Neural cell (in vitro differentiated cells): ENCODE results near the gene CDKN2AIP. TPM values are rescaled to one million over a fixed set of nuclear protein-coding genes. Genes with fewer than 3 reads are reported as not detected.

Source experiments
- H2AFZ ChIP-seq: fragments of 200-600, 300-800 bp; sonication (generic), shearing (Covaris generic); 2 replicates; pipeline ENCODE4 v1.6.0; 2014; ENCODE audit warnings: low read depth, mild to moderate bottlenecking, antibody characterized with exemption, low read length, moderate library complexity
- H3F3A ChIP-seq: fragments of 200-600 bp; shearing (Covaris generic); 2 replicates; pipeline ENCODE4 v1.6.1; 2016; ENCODE audit warnings: mild to moderate bottlenecking, moderate library complexity, mixed read lengths, antibody characterized with exemption, low read length; ENCODE audit not compliant: insufficient read depth, poor library complexity, severe bottlenecking
- H3K27ac ChIP-seq: fragments of 200-600, 300-800 bp; sonication (generic), shearing (Covaris generic); 2 replicates; pipeline ENCODE4 v1.5.1; 2014; ENCODE audit warnings: mild to moderate bottlenecking, low read length, moderate library complexity
- H3K27me3 ChIP-seq: fragments of 300-800, 200-600 bp; sonication (generic), shearing (Covaris generic); 2 replicates; pipeline ENCODE4 v1.6.0; 2014; ENCODE audit warnings: mild to moderate bottlenecking, low read depth, low read length, moderate library complexity; ENCODE audit not compliant: insufficient read depth
- H3K36me3 ChIP-seq: fragments of 300-800, 200-600 bp; sonication (generic), shearing (Covaris generic); 2 replicates; pipeline ENCODE4 v1.5.1; 2014; ENCODE audit warnings: mild to moderate bottlenecking, antibody characterized with exemption, low read length, moderate library complexity; ENCODE audit not compliant: insufficient read depth
- H3K4me2 ChIP-seq: fragments of 300-800, 200-600 bp; sonication (generic), shearing (Covaris generic); 2 replicates; pipeline ENCODE4 v1.6.0; 2014; ENCODE audit warnings: mild to moderate bottlenecking, low read length
- H3K4me3 ChIP-seq: fragments of 300-800, 200-600 bp; sonication (generic), shearing (Covaris generic); 2 replicates; pipeline ENCODE4 v1.5.1; 2014; ENCODE audit warnings: mild to moderate bottlenecking, low read length, moderate library complexity
- H3K79me2 ChIP-seq: fragments of 200-600 bp; shearing (Covaris generic); replicated peaks from 2 replicates; pipeline ENCODE4 v1.6.0; 2014; ENCODE audit warnings: mild to moderate bottlenecking, low read length, moderate library complexity; ENCODE audit not compliant: insufficient read depth
- H3K9ac ChIP-seq: fragments of 300-800, 200-600 bp; sonication (generic), shearing (Covaris generic); 2 replicates; pipeline ENCODE4 v1.6.1; 2016; ENCODE audit warnings: mild to moderate bottlenecking, low read length, mixed read lengths
- H3K9me2 ChIP-seq: fragments of 200-600 bp; shearing (Covaris generic); 2 replicates; pipeline ENCODE4 v1.6.1; 2016; ENCODE audit warnings: mild to moderate bottlenecking, low read length, mixed read lengths; ENCODE audit not compliant: insufficient read depth
- H3K9me3 ChIP-seq: fragments of 200-600, 300-800 bp; sonication (generic), shearing (Covaris generic); 2 replicates; pipeline ENCODE4 v1.6.1; 2016; ENCODE audit warnings: mild to moderate bottlenecking, mixed run types, low read length, moderate library complexity, mixed read lengths
- H4K20me1 ChIP-seq: fragments of 200-600 bp; shearing (Covaris generic); 2 replicates; pipeline ENCODE4 v1.6.1; 2016; ENCODE audit warnings: mild to moderate bottlenecking, mixed run types; ENCODE audit not compliant: insufficient read depth
- EP300 ChIP-seq: fragments of 450-650 bp; conservative IDR thresholded peaks from 2 replicates; pipeline ENCODE4 v1.6.1; 2014; ENCODE audit warnings: antibody characterized with exemption, mild to moderate bottlenecking, moderate library complexity; ENCODE audit not compliant: poor library complexity, severe bottlenecking
- EZH2 ChIP-seq: fragments of 200-600, 300-800 bp; shearing (Covaris generic), sonication (generic); IDR thresholded peaks from 2 replicates; pipeline ENCODE4 v1.6.1; 2014; ENCODE audit warnings: antibody characterized with exemption, low read length, borderline replicate concordance, mild to moderate bottlenecking; ENCODE audit not compliant: insufficient read depth, poor library complexity, severe bottlenecking
- MXI1 ChIP-seq: fragments of 450-650 bp; conservative IDR thresholded peaks from 2 replicates; pipeline ENCODE4 v1.6.1; 2014; ENCODE audit warnings: antibody characterized with exemption, mild to moderate bottlenecking; ENCODE audit not compliant: poor library complexity, severe bottlenecking
- POLR2AphosphoS5 ChIP-seq: IDR thresholded peaks from 2 replicates; pipeline ENCODE4 v1.6.1; 2012
- RAD21 ChIP-seq: fragments of 450-650 bp; conservative IDR thresholded peaks from 2 replicates; pipeline ENCODE4 v1.6.1; 2014; ENCODE audit warnings: antibody characterized with exemption, mild to moderate bottlenecking, moderate library complexity
- SMC3 ChIP-seq: fragments of 450-650 bp; conservative IDR thresholded peaks from 2 replicates; pipeline ENCODE4 v1.6.1; 2014; ENCODE audit warnings: antibody characterized with exemption, mild to moderate bottlenecking, moderate library complexity; ENCODE audit not compliant: poor library complexity
- TAF1 ChIP-seq: IDR thresholded peaks from 2 replicates; pipeline ENCODE4 v1.6.1; 2012; ENCODE audit warnings: low read depth
- polyA plus RNA-seq: library from polyadenylated mRNA; depleted of rRNA; stranded (reverse); fragments of >200 nt; gene quantifications from 2 replicates; pipeline ENCODE4 v1.2.3, GENCODE V29; 2014
- TF ChIP-seq, protein P1 (sequence below): fragments of 450-650 bp; IDR thresholded peaks from 2 replicates; pipeline ENCODE4 v1.5.1; 2014; ENCODE audit warnings: antibody characterized with exemption, mild to moderate bottlenecking, moderate library complexity; ENCODE audit not compliant: poor library complexity, severe bottlenecking
- TF ChIP-seq, protein P2 (sequence below): IDR thresholded peaks from 2 replicates; pipeline ENCODE4 v1.6.1; 2012; ENCODE audit warnings: borderline replicate concordance

The CDKN2AIP gene
- polyA plus RNA-seq, 1 donor from 2014 or later: 58.9 TPM

GRCh38 chr4:183443655-183444213 lies 702 bp upstream of the CDKN2AIP start:
- peak overlapping the region; percentile 95 for H3K27ac ChIP-seq
- peaks cover 33% of the 10 kb centered on the region for H3K79me2 ChIP-seq
- peak overlapping the region; percentile 95 for H3K9ac ChIP-seq
- H2AFZ ChIP-seq: peak overlapping the region; percentile 57
- peak overlapping the region; percentile 95 for H3K4me3 ChIP-seq
- H3K9me3 ChIP-seq: no peaks in the 10 kb centered on the region
- no peaks in the 10 kb centered on the region for H3F3A ChIP-seq
- peak overlapping the region; percentile 42 for H3K4me2 ChIP-seq
- no peaks in the 10 kb centered on the region for H4K20me1 ChIP-seq
- no peaks in the 10 kb centered on the region for H3K27me3 ChIP-seq
- H3K36me3 ChIP-seq: peaks cover 4% of the 10 kb centered on the region
- TF ChIP-seq EP300 (no peak), TAF1 (no peak), POLR2AphosphoS5 (peak; percentile 2), MXI1 (no peak), SMC3 (no peak), EZH2 (no peak), RAD21 (no peak)
- TF ChIP-seq, protein P1, sequence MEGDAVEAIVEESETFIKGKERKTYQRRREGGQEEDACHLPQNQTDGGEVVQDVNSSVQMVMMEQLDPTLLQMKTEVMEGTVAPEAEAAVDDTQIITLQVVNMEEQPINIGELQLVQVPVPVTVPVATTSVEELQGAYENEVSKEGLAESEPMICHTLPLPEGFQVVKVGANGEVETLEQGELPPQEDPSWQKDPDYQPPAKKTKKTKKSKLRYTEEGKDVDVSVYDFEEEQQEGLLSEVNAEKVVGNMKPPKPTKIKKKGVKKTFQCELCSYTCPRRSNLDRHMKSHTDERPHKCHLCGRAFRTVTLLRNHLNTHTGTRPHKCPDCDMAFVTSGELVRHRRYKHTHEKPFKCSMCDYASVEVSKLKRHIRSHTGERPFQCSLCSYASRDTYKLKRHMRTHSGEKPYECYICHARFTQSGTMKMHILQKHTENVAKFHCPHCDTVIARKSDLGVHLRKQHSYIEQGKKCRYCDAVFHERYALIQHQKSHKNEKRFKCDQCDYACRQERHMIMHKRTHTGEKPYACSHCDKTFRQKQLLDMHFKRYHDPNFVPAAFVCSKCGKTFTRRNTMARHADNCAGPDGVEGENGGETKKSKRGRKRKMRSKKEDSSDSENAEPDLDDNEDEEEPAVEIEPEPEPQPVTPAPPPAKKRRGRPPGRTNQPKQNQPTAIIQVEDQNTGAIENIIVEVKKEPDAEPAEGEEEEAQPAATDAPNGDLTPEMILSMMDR: no peak
- TF ChIP-seq, protein P2, sequence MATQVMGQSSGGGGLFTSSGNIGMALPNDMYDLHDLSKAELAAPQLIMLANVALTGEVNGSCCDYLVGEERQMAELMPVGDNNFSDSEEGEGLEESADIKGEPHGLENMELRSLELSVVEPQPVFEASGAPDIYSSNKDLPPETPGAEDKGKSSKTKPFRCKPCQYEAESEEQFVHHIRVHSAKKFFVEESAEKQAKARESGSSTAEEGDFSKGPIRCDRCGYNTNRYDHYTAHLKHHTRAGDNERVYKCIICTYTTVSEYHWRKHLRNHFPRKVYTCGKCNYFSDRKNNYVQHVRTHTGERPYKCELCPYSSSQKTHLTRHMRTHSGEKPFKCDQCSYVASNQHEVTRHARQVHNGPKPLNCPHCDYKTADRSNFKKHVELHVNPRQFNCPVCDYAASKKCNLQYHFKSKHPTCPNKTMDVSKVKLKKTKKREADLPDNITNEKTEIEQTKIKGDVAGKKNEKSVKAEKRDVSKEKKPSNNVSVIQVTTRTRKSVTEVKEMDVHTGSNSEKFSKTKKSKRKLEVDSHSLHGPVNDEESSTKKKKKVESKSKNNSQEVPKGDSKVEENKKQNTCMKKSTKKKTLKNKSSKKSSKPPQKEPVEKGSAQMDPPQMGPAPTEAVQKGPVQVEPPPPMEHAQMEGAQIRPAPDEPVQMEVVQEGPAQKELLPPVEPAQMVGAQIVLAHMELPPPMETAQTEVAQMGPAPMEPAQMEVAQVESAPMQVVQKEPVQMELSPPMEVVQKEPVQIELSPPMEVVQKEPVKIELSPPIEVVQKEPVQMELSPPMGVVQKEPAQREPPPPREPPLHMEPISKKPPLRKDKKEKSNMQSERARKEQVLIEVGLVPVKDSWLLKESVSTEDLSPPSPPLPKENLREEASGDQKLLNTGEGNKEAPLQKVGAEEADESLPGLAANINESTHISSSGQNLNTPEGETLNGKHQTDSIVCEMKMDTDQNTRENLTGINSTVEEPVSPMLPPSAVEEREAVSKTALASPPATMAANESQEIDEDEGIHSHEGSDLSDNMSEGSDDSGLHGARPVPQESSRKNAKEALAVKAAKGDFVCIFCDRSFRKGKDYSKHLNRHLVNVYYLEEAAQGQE: peak; percentile 13
- H3K9me2 ChIP-seq: no peaks in the 10 kb centered on the region

- no peaks in the 10 kb centered on the region for H3K9me2 ChIP-seq
- no peaks in the 10 kb centered on the region for H3F3A ChIP-seq
- peak overlapping the region; percentile 95 for H3K4me3 ChIP-seq
- peak overlapping the region; percentile 71 for H2AFZ ChIP-seq
- no peaks in the 10 kb centered on the region for H3K27me3 ChIP-seq
- H4K20me1 ChIP-seq: no peaks in the 10 kb centered on the region
- H3K9ac ChIP-seq: peak overlapping the region; percentile 95
- H3K9me3 ChIP-seq: no peaks in the 10 kb centered on the region
- peaks cover 5% of the 10 kb centered on the region for H3K36me3 ChIP-seq
- peaks cover 40% of the 10 kb centered on the region for H3K79me2 ChIP-seq
- H3K4me2 ChIP-seq: peak overlapping the region; percentile 78
- TF ChIP-seq MXI1 (no peak), RAD21 (no peak), EZH2 (no peak), SMC3 (no peak)
- TF ChIP-seq, protein P1: no peak
- peak overlapping the region; percentile 95 for H3K27ac ChIP-seq
Observed at GRCh38 chr4:183445097-183445428, 627 bp downstream of the CDKN2AIP start.
